Cardiac ventricle fibroblast (primary cell): ENCODE measurements around the gene ATP7A. TPM values are rescaled to one million over a fixed set of nuclear protein-coding genes. Genes with fewer than 3 reads are reported as not detected.

Experiments
- total RNA-seq: library from RNA; depleted of rRNA; stranded (reverse); fragments of >200 nt; gene quantifications from 2 replicates; pipeline ENCODE4 v1.2.3, GENCODE V29; 2015

Gene ATP7A
- total RNA-seq, result 6.7 and 6.9 TPM in 2 replicates

DNA sequence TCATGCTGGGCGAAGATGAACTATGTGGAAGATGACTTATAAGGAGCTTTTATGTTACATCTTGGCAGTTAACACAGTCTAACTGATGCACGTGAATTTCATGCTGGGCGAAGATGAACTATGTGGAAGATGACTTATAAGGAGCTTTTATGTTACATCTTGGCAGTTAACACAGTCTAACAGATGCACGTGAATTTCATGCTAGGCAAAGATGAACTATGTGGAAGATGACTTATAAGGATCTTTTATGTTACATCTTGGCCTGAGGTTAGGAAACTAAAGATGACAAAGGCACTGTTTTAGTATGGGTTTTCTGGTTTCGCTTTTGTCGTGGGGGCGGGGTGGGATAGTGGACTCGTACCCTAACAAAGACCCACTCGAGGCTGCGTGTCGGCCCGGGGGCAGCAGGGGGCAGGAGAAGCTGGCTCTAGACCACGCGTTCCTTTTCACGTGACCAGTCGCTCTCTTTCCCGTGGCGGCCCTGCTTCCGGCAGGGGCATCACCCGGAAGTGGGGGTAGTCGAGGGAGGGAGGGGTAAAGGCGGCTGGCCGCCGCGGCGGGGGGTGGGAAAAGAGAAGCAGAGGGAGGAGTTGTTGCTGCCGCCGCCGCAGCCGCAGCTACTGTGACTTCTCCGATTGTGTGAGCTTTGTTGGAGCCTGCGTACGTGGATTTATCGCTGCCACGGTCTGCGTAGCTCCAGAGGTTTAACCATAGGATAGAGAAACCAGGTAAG, at the start of gene ATP7A:
ATP7A (plus strand) TSS at position 586 of the 733 bp plus-strand sequence. CDS start 60,949 bp downstream, outside the sequence.

DNA sequence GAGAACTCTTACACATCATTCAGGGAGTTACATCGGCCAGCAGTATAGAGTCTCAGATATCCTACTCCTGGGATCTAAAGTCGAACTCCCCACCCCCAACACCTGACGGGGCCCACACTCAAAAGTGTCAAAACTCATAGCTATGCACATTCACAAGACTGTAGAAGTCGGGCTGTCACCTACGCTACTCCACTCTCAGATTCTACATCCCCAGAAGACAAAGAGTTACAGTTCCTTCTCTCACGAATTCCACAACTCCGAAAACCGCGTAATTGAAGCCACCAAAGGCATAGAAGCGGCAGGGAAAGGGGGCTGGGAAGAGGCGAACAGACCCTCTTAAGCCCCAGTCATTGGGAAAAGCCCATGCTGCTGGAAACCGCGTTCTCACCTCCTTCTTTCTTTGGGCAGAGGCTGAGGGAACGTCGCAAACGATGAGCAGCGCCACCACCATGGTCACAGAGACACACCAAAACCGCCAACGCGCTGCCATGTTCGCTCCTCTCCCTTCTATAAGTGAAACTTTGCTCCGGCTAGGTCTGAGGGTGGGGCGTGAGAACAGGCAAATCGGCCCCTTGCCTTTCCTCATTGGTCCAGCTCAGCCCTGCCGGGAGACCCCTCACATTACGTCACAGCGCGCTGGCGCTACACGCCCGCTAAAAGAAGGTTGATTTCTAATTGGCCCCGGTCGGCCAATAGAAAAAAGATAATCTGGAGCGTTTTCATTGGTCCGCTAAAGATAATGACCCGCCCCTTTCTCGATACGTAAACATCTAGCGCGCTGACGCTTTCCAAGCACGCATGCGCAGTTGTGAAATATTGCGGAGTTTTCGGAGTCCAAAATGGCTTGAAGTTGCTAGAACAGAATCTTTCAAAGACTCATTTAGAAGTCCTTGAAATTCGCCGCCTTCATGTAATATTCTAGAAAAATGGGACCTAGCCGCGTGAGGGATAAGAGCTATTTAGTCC, 15.3 kb upstream of the ATP7A start, which contains the start of gene MAGT1:
MAGT1 (minus strand) TSS at position 515 of the 966 bp plus-strand sequence; CDS start at position 490, 25 bp downstream.

DNA sequence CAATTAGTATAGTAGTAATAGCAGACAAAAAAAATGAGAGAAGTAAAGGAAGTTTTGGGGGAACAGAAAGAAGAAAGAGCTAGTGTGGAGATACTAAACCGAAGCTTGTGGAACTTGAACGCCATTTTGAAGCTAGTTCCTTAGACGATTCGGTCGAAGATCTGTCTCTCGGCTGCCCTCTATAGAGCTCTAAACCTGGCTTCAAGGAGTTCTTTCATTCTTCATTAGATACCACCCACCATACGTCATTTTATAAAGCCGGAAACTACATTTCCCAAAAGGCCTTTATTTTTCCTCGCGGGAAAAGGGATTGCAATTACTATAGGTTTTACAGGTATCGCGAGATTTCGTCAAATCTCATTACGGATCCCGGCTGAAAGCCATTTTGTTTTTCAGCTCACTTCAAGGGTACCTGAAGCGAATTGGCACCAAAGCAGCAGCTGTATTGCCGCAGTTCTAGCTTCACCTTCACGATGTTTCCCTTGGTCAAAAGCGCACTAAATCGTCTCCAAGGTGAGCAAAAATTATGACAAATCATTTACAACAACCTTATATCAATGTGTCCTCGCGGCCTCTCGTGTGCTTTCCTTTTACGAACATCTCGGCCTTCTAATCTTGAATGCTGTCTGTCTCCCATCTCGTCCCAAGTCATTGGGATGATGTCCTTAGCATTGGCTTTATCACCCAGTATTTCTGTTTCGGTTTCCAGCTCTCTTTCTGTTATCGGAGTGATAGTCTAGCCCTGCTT, 11.2 kb upstream of the ATP7A start, which contains the start of gene COX7B:
COX7B (plus strand) TSS at position 388 of the 748 bp plus-strand sequence; CDS start at position 474, 86 bp downstream.

DNA sequence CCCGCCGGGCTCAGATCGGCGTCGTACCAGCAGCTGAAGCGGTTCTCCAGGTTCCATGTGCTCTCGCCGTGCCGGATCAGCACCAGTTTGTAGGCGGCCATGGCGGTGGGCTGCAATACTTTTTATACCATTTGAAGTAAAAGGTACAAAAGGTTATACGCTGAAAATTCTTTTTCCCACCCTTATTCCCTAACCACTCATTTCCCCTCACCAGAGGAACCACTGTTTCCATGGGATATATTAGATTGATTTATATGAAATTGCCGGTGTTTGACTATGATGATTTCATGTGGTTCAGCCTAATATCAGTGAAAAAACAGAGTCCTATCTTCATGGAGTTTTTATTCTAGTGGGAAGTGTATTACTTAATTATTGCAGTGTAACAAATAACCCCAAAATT, 59.0 kb downstream of the ATP7A start, which contains the start of gene PGAM4:
PGAM4 (minus strand) TSS at position 101 of the 400 bp plus-strand sequence; CDS start at position 101, 0 bp downstream.

Other genes starting within 250 kb of the ATP7A start
- gene ATRX, start 124.5 kb upstream of the ATP7A start, total RNA-seq, result 37.3 and 62.6 TPM in 2 replicates
- 47.1 and 72.7 TPM in 2 replicates for gene MAGT1, start 15.3 kb upstream of the ATP7A start, total RNA-seq
- 363 and 399 TPM in 2 replicates for gene COX7B, start 11.2 kb upstream of the ATP7A start, total RNA-seq
- not detected in 2 replicates for gene PGAM4, start 58.9 kb downstream of the ATP7A start, total RNA-seq
- 391 and 407 TPM in 2 replicates for gene PGK1, start 193.6 kb downstream of the ATP7A start, total RNA-seq
- gene TAF9B, start 229.0 kb downstream of the ATP7A start, total RNA-seq, result 9.9 and 14.8 TPM in 2 replicates